Measurements from ENCODE around the gene TRIM44. TPM values are rescaled to one million over a fixed set of nuclear protein-coding genes. Genes with fewer than 3 reads are reported as not detected.

The TRIM44 gene
- total and polyA plus RNA-seq, 2 donors (not counting 3 experiments of a cell fraction or from before 2014, with no cell fraction given) = 31.7 to 72.0 TPM

DNA sequence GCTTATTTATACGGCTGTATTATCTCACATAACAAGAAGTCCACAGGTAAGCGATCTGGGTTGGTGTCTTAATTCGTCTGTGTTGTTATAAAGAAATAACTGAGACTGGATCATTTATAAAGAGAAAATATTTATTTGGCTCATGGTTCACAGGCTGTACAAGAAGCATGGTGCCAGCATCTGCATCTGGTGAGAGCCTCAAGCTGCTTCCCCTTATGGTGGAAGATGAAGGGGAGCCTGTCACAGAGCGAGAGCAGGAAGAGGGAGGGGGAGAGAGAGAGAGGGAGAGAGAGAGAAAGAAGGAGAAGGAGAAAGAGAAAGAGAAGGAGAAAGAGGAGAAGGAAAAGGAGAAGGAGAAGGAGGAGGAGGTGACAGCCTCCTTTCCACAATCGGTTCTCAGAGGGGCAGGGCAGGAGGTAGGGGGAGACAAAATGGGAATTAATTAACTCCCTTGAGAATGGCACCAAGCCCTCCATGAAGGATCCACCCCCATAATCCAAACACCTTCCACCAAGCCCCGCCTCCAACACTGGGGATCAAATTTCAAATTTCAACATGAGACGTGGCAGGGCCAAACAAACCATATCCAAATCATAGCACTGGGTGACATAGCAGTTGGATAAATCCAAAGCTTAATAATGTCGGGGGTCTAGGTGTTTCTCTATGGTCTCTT lies 15.0 kb upstream of the TRIM44 start:
- POLR2A ChIA-PET = no interaction called here
- Histone ChIP-seq H3K9me3 (replicated peaks; ENCODE audit: control insufficient read depth, insufficient read depth, low read length) (no peaks in the 10 kb centered on the region), H3K79me2 (ENCODE audit: control insufficient read depth, insufficient read depth, low read length) (no peaks in the 10 kb centered on the region), H4K20me1 (replicated peaks; ENCODE audit: control insufficient read depth, extremely low read depth, insufficient read depth, low read length) (no peaks in the 10 kb centered on the region), H3K36me3 (ENCODE audit: control insufficient read depth in 2 of 2, extremely low read depth in 1 of 2, insufficient read depth in 2 of 2, low read length in 2 of 2) (no peaks in the 10 kb centered on the region), H3K9ac (replicated peaks; ENCODE audit: extremely low read depth, insufficient read depth, low read length) (no peak overlapping the region), H3K4me1 (ENCODE audit: control insufficient read depth, extremely low read depth, insufficient read depth, low read length) (peaks cover 4% of the 10 kb centered on the region), H3K9me1 (replicated peaks; ENCODE audit: control insufficient read depth, extremely low read depth, insufficient read depth, low read length) (no peaks in the 10 kb centered on the region), H3K27ac (ENCODE audit: insufficient read depth, low read depth, low read length) (no peak overlapping the region), H2AFZ (ENCODE audit: low read depth, low read length) (no peak overlapping the region), H3K4me2 (ENCODE audit: insufficient read depth, low read length) (no peak overlapping the region), H3K27me3 (ENCODE audit: control insufficient read depth in 2 of 2, insufficient read depth in 2 of 2, low read length in 2 of 2) (no peaks in the 10 kb centered on the region), H3K4me3 (replicated peaks in 1 of 3; ENCODE audit: insufficient read depth in 1 of 3, low read depth in 1 of 3, low read length in 3 of 3) (no peak overlapping the region)
- TF ChIP-seq MYC (IDR thresholded peaks at IDR 0.05; ENCODE audit: low read depth, low read length) (no peak), JUN (IDR thresholded peaks at IDR 0.05; ENCODE audit: borderline replicate concordance, insufficient read depth, insufficient read length, low read depth) (no peak), FOS (IDR thresholded peaks at IDR 0.05; ENCODE audit: borderline replicate concordance, insufficient read depth, low read length) (no peak), GATA2 (IDR thresholded peaks at IDR 0.05; ENCODE audit: insufficient read depth, insufficient read length, low read depth, low read length) (no peak), POLR2AphosphoS5 (IDR thresholded peaks at IDR 0.05; ENCODE audit: insufficient read depth, low read depth, low read length) (no peak), EZH2 (IDR thresholded peaks at IDR 0.05; ENCODE audit: borderline replicate concordance, low read depth, low read length, severe bottlenecking) (no peak), POLR2A (IDR thresholded peaks at IDR 0.05; ENCODE audit: low read depth, low read length) (no peak)
- TF ChIP-seq, protein P1, sequence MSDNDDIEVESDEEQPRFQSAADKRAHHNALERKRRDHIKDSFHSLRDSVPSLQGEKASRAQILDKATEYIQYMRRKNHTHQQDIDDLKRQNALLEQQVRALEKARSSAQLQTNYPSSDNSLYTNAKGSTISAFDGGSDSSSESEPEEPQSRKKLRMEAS (IDR thresholded peaks at IDR 0.05; ENCODE audit: insufficient read depth, insufficient read length) = no peak
- TF ChIP-seq, protein P2, sequence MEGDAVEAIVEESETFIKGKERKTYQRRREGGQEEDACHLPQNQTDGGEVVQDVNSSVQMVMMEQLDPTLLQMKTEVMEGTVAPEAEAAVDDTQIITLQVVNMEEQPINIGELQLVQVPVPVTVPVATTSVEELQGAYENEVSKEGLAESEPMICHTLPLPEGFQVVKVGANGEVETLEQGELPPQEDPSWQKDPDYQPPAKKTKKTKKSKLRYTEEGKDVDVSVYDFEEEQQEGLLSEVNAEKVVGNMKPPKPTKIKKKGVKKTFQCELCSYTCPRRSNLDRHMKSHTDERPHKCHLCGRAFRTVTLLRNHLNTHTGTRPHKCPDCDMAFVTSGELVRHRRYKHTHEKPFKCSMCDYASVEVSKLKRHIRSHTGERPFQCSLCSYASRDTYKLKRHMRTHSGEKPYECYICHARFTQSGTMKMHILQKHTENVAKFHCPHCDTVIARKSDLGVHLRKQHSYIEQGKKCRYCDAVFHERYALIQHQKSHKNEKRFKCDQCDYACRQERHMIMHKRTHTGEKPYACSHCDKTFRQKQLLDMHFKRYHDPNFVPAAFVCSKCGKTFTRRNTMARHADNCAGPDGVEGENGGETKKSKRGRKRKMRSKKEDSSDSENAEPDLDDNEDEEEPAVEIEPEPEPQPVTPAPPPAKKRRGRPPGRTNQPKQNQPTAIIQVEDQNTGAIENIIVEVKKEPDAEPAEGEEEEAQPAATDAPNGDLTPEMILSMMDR (IDR thresholded peaks at IDR 0.05; ENCODE audit: extremely low read depth in 1 of 2, insufficient read depth in 1 of 2, low read depth in 1 of 2, low read length in 2 of 2) = no peak
- CTCF ChIA-PET = interaction anchor here (1.3 kb wide), 1 partner anchor 611 kb away, joined by 4 read pairs; no protein-coding TSS in a partner anchor
- dilution Hi-C loops (cut with MboI; ENCODE audit: extremely low pct_ligation_motif_present, low sequenced_read_pairs) (no loop called here), intact Hi-C loops (cut with micrococcal nuclease) (no loop called here)
- BruUV-seq (replicated peaks) = no TSS peak
- no peak for DNase-seq (ENCODE audit: low read depth, low spot score)
- FAIRE-seq = no peak
